ENCODE data around the gene PARVG. TPM values are rescaled to one million over a fixed set of nuclear protein-coding genes. Genes with fewer than 3 reads are reported as not detected.

The PARVG gene
- total RNA-seq, 3 donors from 2014 or later = 10.2 to 39.2 (median 26.2) TPM

- Histone ChIP-seq H3K27ac (no peak overlapping the region), H3K4me1 (no peaks in the 10 kb centered on the region), H3K27me3 (peaks cover 0 to 46% of the 10 kb centered on the region in 2 donors), H3K4me3 (no peak overlapping the region), H3K36me3 (no peaks in the 10 kb centered on the region), H3K9me3 (peaks cover 0 to 3% of the 10 kb centered on the region in 2 donors)
- TF ChIP-seq, protein P1, sequence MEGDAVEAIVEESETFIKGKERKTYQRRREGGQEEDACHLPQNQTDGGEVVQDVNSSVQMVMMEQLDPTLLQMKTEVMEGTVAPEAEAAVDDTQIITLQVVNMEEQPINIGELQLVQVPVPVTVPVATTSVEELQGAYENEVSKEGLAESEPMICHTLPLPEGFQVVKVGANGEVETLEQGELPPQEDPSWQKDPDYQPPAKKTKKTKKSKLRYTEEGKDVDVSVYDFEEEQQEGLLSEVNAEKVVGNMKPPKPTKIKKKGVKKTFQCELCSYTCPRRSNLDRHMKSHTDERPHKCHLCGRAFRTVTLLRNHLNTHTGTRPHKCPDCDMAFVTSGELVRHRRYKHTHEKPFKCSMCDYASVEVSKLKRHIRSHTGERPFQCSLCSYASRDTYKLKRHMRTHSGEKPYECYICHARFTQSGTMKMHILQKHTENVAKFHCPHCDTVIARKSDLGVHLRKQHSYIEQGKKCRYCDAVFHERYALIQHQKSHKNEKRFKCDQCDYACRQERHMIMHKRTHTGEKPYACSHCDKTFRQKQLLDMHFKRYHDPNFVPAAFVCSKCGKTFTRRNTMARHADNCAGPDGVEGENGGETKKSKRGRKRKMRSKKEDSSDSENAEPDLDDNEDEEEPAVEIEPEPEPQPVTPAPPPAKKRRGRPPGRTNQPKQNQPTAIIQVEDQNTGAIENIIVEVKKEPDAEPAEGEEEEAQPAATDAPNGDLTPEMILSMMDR (IDR thresholded peaks at IDR 0.05) = no peak
- TF ChIP-seq POLR2A (IDR thresholded peaks at IDR 0.05) (no peak), POLR2AphosphoS5 (IDR thresholded peaks at IDR 0.05) (no peak)
- no peak for DNase-seq (ENCODE audit: low spot score in 2 of 2)
- intact Hi-C loops (cut with DNase I; ENCODE audit: low total_unique reads) = loop anchor here (10.0 kb wide), 1 partner anchor 1189 kb away; no protein-coding TSS in a partner anchor
These were observed 14.6 kb downstream of the PARVG start for GRCh38 chr22:44195189-44195871.

- intact Hi-C loops (cut with DNase I; ENCODE audit: low total_unique reads) = loop anchor here (10.0 kb wide), 1 partner anchor 1189 kb away; no protein-coding TSS in a partner anchor
- no peaks in the 10 kb centered on the region for H3K36me3 ChIP-seq
- H3K27me3 ChIP-seq = peaks cover 0 to 46% of the 10 kb centered on the region in 2 donors
- peaks cover 0 to 3% of the 10 kb centered on the region in 2 donors for H3K9me3 ChIP-seq
- no peak overlapping the region for H3K4me3 ChIP-seq
- TF ChIP-seq POLR2AphosphoS5 (IDR thresholded peaks at IDR 0.05) (no peak), POLR2A (IDR thresholded peaks at IDR 0.05) (no peak)
- TF ChIP-seq, protein P1 (IDR thresholded peaks at IDR 0.05) = no peak
- DNase-seq (ENCODE audit: low spot score in 2 of 2) = no peak
- no peaks in the 10 kb centered on the region for H3K4me1 ChIP-seq
- H3K27ac ChIP-seq = no peak overlapping the region
These were observed 15.5 kb downstream of the PARVG start for GRCh38 chr22:44196241-44196640.

DNA sequence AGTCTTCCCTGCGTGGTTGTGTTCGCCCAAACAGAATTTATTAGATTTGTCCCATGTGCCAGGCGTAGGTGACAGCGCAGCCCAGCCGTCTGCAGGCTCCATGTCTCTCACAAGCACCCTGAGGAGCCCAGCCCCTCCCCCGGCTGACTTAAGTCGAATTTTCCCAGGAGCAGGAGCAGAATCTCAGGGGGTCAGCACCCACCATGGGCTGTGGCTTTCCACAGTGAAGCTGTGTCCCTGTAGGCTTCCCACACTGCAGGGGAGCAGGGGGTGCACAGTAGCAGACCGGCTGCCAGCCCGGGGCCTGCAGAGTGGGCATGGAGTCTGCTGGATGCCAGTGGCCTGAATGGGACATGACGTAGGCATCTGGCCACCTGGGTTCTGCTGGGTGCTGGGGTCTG is 16.0 kb downstream of the PARVG start:
- H3K4me3 ChIP-seq = no peak overlapping the region
- peaks cover 0 to 3% of the 10 kb centered on the region in 2 donors for H3K9me3 ChIP-seq
- H3K27ac ChIP-seq = no peak overlapping the region
- intact Hi-C loops (cut with DNase I; ENCODE audit: low total_unique reads) = loop anchor here (10.0 kb wide), 1 partner anchor 1188 kb away; no protein-coding TSS in a partner anchor
- H3K27me3 ChIP-seq = peaks cover 0 to 46% of the 10 kb centered on the region in 2 donors
- no peaks in the 10 kb centered on the region for H3K36me3 ChIP-seq
- TF ChIP-seq POLR2A (IDR thresholded peaks at IDR 0.05) = no peak
- no peak for TF ChIP-seq POLR2AphosphoS5 (IDR thresholded peaks at IDR 0.05)
- TF ChIP-seq, protein P1 (IDR thresholded peaks at IDR 0.05) = no peak
- peak in 1 of 2 donors; percentile 41 for DNase-seq (ENCODE audit: low spot score in 2 of 2)
- H3K4me1 ChIP-seq = no peaks in the 10 kb centered on the region

GRCh38 chr22:44197271-44197670 is 16.5 kb downstream of the PARVG start:
- intact Hi-C loops (cut with DNase I; ENCODE audit: low total_unique reads) = loop anchor here (10.0 kb wide), 1 partner anchor 1188 kb away; no protein-coding TSS in a partner anchor
- H3K27ac ChIP-seq = no peak overlapping the region
- no peaks in the 10 kb centered on the region for H3K36me3 ChIP-seq
- H3K9me3 ChIP-seq = peaks cover 0 to 3% of the 10 kb centered on the region in 2 donors
- H3K4me1 ChIP-seq = no peaks in the 10 kb centered on the region
- peaks cover 0 to 46% of the 10 kb centered on the region in 2 donors for H3K27me3 ChIP-seq
- TF ChIP-seq POLR2AphosphoS5 (IDR thresholded peaks at IDR 0.05) (no peak), POLR2A (IDR thresholded peaks at IDR 0.05) (no peak)
- TF ChIP-seq, protein P1 (IDR thresholded peaks at IDR 0.05) = no peak
- no peak for DNase-seq (ENCODE audit: low spot score in 2 of 2)
- H3K4me3 ChIP-seq = no peak overlapping the region

- no peak overlapping the region for H3K4me3 ChIP-seq
- no peaks in the 10 kb centered on the region for H3K9me3 ChIP-seq
- no peaks in the 10 kb centered on the region for H3K36me3 ChIP-seq
- no peaks in the 10 kb centered on the region for H3K4me1 ChIP-seq
- peak in 1 of 2 donors; percentile 34 for DNase-seq (ENCODE audit: low spot score in 2 of 2)
- intact Hi-C loops (cut with DNase I; ENCODE audit: low total_unique reads) = loop anchor here (10.0 kb wide), 1 partner anchor 1186 kb away; no protein-coding TSS in a partner anchor
- H3K27ac ChIP-seq = no peak overlapping the region
- TF ChIP-seq, protein P1 (IDR thresholded peaks at IDR 0.05) = no peak
- TF ChIP-seq POLR2A (IDR thresholded peaks at IDR 0.05) = no peak
- TF ChIP-seq POLR2AphosphoS5 (IDR thresholded peaks at IDR 0.05) = no peak
- H3K27me3 ChIP-seq = peaks cover 0 to 45% of the 10 kb centered on the region in 2 donors
These were observed 18.4 kb downstream of the PARVG start for GRCh38 chr22:44199164-44199563.

Measured in breast epithelium (tissue), 4 donors.